Medulla oblongata (tissue), 1 donor: ENCODE data around the gene EPHA6.
A peak's percentile ranks its signal among the peaks of the same experiment; 100 is the strongest.

Source experiments
- DNase-seq: peaks from one replicate; pipeline ENCODE4 v3.0.0-alpha.2; 2015; ENCODE audit errors: extremely low spot score

Gene EPHA6

DNA sequence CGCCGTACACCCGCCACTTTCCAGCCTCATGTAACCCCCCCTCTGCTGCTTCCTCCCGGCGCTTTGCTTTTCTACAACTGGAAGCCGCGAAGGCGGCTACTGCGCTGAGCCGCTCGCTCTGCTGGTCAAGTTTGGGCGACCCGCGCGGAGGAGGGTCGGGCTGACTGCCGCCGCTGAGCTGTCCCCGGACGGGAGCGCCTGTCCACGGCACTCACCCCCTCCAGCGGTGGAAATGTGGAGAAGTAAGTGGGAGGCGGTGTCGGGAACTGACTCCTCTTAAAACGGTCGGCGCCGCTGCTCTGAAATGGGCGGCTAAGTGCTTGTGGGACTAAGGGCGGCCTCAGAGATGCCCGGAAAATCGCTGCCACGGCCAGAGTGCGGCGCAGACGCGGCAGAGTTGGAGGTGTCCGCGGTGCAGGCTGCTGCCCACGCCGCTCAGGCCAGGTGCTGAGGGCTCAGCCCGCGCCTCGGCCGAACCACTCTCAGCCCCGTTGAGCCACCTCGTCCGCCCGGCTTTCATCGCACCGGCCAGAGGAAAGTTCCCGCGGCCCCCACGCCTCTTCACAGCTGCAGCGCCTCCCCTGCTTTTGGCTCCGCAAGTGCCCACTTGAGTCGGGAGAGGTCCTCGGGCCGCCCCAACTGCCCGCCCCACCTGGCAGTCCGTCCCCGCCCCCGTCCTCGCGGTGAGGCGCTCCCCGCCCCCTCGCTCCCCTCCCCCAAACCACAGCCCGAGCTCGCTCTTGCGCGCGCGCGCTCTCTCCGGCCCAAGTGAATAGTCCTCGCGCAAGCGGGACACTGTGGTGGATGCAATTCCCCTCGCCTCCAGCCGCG lies at the start of gene EPHA6:
EPHA6 (plus strand) TSS at position 775 of the 831 bp plus-strand sequence.
- peak; percentile 25 for DNase-seq

DNA sequence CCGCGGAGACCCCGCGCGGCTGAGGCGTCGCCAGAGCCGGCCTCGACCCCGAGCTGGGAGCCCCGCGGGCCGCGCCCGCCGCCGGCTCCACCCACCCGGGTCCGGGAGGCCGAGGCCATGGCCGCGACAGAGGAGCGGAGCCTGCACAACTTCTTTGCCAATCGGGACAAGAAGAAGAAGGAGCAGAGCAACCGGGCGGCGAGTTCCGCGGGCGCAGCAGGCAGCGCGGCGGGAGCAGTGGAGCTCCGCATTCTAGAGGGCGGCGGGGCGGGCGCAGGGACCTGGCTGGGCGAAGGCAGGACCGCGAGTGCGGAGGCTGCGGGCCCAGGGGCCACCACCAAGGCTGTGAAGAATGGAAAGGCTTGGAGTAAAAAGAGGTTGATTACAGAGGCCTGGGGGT lies 37.6 kb upstream of the EPHA6 start:
- no peak for DNase-seq

GRCh38 chr3:96779810-96780209 lies 34.6 kb upstream of the EPHA6 start:
- no peak for DNase-seq

GRCh38 chr3:96796101-96796500 lies 18.3 kb upstream of the EPHA6 start:
- no peak for DNase-seq

- DNase-seq = no peak
These were observed 10.5 kb upstream of the EPHA6 start for GRCh38 chr3:96803870-96804269.

DNA sequence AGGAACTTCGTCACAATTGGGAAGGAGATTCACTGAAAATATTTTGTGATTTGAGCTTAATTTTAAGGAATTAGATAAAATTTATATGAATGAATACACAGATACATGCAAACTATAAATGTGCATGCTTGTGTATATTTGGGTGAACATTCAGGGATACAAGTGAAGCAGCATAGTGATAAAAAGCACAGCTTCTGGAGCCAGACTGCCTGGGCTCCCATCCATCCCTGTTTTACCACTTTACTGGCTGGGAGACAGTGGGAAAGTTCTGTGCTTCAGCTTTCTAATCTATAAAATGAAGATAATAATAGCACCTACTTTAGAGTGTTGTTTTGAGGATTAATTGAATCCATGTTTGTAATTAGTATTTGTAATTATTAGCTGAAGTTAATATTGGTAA lies 8.1 kb upstream of the EPHA6 start:
- DNase-seq = no peak

DNA sequence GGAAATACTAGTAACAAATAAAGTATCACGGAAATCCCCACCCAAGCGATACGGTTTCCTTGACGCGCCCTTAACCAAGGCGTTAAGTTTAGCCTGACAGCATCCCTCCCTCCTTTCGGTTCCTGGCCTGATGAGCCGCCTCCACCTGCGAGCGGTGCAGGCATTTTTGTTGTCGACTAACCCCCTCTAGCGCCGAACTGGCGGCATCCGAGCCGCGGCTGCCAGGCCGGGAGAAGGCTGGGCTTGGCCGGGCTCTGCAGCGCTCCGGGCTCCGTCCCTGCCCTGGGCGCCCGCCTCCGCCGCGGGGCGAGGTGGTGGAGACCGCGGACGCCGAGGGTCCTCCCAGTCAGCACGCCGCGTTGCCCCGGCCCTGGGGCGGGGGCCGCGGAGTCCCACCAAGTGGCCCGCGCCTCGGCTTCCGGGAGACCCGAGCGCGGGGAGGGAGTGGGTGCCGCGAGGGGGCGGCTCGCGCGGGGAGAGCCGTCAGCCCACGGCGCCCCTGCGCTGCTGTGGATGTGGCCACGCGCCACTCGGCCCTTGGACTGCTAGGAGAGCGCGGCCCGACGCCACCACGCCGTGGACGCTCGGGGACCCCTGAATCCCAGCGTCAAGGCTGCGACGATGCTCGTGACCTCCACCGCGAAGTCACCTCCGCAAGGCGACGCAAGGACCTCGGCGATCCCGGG lies 1.1 kb upstream of the EPHA6 start:
- peak; percentile 63 for DNase-seq

DNA sequence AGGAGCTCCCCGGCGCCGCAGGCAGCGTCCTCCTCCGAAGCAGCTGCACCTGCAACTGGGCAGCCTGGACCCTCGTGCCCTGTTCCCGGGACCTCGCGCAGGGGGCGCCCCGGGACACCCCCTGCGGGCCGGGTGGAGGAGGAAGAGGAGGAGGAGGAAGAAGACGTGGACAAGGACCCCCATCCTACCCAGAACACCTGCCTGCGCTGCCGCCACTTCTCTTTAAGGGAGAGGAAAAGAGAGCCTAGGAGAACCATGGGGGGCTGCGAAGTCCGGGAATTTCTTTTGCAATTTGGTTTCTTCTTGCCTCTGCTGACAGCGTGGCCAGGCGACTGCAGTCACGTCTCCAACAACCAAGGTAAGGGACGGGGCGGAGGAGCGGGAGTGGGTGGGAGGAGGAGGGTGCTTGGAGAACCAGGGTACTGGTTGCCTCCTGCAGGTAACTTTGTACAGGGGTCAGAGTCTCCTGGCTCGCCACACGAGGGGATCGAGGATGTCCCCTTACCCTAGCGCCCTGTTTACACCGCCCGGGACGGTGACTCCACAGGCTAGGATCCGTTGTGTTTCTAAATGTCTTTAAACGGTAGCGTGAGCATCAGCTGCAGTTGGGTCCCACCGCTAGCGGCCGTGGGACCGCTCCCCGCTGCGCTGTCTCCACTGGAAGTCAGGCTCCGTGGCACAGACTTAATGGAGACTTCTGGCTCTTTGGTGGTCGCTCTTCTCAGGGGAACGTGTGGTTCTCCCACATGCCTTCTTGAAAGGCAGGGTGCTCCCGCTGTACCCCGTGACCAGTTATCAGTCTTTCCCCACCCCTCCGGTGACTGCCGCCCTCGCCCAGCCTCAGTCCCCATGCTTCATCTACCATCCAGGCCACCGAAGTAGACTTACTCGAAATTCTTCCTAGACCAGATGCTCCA lies 515 bp downstream of the EPHA6 start:
- DNase-seq = no peak

DNA sequence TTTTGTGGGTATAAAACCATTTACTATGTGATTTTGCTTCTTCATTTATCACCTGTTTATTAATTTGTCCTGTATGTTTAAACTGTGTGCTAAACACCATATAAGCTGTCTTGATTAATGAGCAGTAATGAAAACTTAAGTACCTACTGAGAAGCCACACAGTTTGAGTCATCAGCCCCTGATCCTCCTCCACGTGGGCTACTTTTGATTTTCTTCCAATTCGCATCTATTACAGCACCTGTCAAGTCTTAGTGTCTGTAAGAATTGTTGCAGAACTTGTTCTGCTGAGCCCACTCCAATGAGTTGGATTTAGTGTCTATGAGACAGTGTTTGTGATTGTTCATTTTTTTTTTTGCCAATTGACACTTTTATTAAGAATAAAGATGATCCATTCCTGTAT lies 16.8 kb downstream of the EPHA6 start:
- DNase-seq = no peak

GRCh38 chr3:96833301-96833700 lies 18.9 kb downstream of the EPHA6 start:
- DNase-seq = no peak

- no peak for DNase-seq
These were observed 21.9 kb downstream of the EPHA6 start for GRCh38 chr3:96836153-96836915.

DNA sequence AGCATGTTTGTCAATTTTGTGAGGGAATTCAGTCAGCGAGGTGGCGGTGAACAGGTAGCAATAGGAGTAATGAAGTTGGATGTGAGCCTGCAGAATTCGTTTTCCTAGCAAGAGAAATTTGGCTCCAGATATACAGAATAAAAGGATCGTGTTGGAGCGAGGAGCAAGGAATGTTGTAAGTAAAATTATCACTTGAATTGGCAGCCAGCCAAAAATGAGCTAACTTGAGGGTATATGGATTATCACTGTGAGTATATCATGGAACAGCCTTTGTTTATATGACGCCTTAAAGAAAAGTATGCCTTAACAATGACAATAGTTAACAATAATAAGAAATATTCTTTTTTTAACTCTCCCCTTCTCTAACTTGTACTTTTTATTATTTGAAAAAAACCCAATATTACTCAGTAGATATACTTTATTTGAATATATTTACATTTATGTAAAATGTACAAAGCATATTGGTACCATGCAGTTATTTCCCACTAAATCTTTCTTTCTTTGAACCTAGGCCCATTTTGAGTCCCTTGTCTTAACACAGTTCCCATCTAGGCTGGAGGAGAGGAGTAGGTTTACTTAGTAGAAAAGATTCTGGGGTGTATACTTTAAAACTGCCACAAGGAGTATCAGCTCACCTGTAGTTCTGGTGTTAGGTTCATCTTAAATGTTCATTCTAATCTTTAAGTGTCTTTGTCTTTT lies 29.3 kb downstream of the EPHA6 start:
- no peak for DNase-seq

DNA sequence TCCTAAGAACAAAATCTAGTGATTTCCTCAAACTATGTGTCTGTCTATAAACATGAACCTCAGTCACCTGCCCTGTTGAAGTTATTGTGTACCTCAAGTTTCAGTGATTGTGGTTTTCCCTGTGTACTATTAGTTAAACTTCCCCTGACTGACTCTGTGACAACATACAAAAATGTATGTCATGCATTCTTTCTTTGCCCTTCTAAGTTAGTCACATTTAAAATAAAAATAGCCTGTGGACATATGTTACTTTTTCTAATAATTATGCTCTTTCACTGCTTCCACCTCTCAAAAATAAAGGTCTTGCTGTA lies 29.8 kb downstream of the EPHA6 start:
- DNase-seq = no peak

- no peak for DNase-seq
These were observed 38.5 kb downstream of the EPHA6 start for GRCh38 chr3:96852849-96853248.

GRCh38 chr3:96860882-96861281 lies 46.5 kb downstream of the EPHA6 start:
- no peak for DNase-seq

DNA sequence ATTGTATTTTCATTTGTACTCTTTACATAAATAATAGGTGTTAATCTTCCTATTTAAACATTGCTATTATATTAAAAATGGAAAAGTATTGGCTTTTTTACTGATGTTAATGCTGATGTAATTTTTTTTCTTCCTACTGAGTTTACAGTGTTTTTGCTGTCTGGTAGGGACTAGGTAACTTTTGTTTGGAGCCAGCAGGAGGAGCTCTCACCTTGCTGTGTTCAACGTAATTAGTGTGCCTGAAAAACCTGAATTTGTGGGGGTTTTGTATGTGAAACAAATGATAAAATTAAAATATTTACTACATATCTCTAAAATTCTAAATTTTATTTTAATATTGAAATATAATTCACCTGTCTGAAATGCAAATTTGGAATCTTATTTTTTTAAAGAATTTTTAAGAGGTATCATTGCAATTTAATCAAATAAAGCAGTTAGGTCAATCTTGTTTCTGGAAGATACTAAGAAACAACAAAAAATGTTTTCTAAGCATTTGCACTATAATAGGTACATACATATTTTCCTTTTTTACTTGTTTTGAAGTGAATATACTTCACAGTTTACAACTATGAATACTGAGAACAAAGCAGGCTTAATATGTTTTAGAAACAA lies 48.8 kb downstream of the EPHA6 start:
- DNase-seq = peak; percentile 27

GRCh38 chr3:96865605-96866004 lies 51.2 kb downstream of the EPHA6 start:
- no peak for DNase-seq

- DNase-seq = no peak
These were observed 54.9 kb downstream of the EPHA6 start for GRCh38 chr3:96869316-96869715.

DNA sequence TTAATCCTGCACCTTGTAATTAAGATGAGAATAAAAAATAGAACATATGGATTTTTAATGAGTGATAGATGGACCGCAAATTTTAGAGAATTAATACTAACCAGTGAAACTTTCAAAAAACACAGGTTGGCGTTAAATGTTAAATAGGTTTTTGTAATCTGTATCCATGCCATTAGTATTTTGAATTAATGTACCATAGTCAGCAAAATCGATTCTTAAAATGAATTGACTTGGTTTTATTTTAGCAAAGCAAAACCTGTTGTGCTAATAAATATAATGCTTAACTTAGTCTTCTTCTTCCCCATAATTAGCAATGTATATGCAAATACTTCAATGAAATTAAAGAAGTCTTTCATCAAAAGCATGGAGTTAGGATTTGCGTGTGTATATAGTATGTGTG lies 63.1 kb downstream of the EPHA6 start:
- no peak for DNase-seq

DNA sequence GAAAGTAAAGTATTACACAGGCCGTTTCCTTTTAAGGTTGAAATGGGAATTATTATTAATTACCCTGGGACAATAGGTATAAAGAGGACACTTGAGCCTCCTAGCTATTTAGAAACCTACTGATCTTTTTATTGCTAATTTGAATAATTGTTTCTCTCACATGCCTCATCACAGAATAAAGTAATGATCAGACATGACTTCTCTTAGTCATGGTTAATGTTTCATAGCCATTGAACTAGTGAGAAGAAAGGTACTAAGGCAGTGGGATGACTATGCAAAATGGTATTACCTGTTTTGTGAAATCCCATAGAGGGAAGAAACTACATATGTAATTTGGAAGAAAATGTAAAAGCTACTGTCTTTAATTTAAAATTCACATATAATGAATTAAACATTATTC lies 85.6 kb downstream of the EPHA6 start:
- DNase-seq = no peak

GRCh38 chr3:96900566-96900965 lies 86.2 kb downstream of the EPHA6 start:
- no peak for DNase-seq
